GM21723 (cell line): ENCODE data around the gene CLEC18B.
"Not testable (repeated sequence)": the region's sequence is repeated elsewhere in the genome, so short reads cannot be mapped to it uniquely, and the experiment has no call there.

Experiments
- ATAC-seq: cut with Tn5 transposase; IDR thresholded peaks from one replicate; pipeline ENCODE4 v1.9.1; 2021; ENCODE audit warnings: mild to moderate bottlenecking, moderate library complexity; ENCODE audit not compliant: unreplicated experiment

CLEC18B gene

DNA sequence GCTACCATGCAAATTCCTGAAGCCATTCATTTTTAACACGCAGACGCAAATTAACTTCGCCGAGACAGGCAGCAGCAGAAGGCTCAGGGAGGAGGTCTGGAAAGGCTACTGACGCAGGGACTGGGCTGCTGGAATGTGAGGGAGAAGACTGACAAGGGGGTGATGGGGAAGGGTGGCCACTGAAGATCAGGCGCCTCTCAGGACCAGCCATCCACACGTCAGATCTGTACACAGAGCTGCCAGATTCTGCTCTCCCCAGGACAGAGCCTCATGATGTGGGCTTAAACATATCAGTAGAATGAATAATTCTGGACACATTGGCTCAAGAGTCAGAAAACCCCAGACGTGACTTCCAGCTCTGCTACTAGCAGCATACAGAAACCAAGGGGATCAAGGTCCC is 25.6 kb upstream of the CLEC18B start:
- ATAC-seq = no peak

DNA sequence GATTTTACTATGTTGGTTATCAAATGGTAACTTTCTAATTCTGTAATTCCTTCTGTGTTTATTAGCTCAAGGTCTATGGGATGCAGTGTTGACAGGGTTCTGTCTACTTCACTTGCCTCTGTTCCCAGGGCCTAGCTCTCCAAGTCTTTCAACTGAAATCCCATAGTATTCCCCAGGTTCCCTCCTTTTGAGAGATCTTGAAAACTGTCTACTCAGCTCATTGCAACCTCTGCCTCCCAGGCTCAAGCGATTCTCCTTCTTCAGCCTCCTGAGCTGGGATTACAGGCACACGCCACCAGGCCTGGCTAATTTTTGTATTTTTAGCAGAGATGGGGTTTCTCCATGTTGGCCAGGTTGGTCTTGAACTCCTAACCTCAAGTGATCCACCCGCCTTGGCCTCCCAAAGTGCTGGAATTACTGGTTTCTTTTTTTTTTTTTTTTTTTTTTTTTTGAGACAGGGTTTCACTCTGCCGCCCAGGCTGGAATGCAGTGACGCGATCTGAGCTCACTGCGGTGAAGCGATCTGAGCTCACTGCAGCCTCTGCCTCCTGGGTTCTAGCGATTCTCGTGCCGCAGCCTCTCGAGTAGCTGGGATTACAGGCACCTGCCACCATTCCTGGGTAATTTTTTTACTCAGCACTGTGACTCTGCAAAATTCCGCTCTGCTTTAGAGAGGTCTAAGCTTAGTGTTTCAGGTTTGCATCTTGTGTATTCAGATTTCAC is 22.5 kb upstream of the CLEC18B start:
- not testable (repeated sequence) for ATAC-seq

DNA sequence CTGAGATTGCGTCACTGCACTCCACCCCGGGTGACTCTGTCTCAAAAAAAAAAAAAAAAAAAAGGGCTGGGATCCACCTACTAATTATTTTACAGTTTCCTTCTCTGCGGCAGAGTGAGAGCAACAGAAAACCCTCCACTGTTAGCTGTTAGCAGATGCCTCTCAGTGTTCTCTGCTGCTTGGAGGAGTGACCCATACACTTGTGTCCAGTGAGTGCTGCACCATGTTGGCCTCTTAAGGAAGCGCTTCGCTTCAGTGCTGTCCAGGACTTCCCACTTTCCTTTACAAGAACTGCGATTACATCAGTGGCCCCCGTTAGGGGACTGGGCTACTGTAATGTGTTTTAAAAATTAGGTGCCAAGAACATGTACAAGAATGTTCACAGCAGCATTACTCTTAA is 18.4 kb upstream of the CLEC18B start:
- no peak for ATAC-seq

- ATAC-seq = no peak
Observed at GRCh38 chr16:74438492-74438979, 17.3 kb upstream of the CLEC18B start.

DNA sequence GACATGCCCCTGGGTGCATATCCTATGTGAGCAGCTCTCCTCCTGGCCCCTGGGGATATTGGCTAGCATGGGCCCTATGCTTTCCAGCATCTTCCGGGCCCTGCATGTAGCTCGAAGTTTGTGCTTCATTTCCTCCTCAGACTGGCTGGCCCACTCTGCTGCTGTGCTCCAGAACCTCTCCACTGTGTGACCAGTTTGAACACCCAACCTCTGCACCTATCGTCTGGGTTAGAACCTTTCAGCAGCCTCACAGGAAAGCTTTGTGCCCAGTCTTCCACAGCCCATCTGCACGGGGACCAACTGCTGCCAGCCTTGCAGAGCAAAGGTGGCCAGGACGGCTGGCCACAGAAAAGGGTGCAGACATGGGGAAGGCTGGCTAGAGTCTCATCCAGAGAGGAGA is 10.2 kb upstream of the CLEC18B start:
- ATAC-seq = no peak

DNA sequence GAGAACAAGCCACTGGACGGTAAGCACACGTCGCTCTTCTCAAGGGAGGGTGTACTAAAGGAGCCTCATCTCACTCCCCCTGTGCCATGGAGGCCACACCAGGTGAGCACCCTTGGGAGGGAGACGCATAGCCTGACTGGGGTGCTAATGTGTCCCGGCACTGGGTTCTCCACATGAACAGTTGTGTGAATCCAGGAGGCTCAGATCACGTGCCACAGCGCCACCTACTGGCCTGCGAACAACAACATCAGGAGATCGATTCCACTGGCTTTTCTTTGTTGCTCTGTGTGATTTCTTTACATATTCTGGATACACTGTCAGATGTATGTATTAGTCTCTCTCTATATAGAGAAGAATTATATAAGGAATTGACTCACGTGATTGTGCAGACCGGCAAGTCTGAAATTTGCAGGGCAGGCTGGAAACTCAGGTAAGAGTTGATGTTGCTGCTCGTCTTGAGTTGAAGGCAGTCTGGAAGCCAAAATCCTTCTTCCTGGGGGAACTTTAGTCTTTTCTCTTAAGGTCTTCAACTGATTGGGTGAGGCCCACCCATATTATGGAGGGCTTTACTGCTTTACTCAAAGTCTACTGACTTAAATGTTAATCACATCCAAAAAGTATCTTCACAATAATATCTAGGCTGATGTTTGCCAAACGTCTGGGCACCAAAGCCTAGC is 8.9 kb upstream of the CLEC18B start:
- ATAC-seq = not testable (repeated sequence)

DNA sequence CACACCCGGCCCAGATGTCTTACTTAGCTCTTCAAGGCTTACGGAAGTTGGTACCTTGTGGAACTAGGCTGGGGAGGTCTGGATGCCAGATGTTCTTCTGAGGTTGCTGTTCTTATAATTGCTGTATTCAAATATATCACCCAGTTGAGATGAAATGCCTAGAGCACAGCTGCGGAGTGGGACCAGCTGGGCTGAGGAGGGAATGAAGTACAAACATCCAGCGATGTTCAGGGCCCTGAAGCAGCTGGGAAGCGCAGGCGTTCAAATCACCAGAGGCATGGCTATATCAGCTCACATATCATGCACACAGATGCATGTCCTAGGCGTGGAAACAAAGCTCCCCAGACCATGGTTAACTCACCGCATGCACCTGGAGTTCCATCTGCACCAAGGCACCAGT is 7.2 kb upstream of the CLEC18B start:
- ATAC-seq = not testable (repeated sequence)

DNA sequence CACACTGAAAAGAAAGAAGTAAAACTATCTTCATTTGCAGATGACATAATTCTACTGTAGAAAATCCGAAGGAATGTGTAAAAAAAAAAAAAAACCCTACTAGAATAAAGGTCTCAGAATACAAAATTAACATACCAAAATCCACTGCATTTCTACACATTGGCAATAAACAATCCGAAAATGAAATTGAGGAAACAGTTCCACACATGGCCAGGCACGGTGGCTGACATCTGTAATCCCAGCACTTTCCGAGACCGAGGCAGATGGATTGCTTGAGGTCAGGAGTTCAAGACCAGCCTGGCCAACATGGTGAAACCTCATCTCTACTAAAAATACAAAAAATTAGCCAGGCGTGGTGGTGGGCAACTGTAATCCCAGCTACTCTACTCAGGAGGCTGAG is 4.5 kb upstream of the CLEC18B start:
- ATAC-seq = not testable (repeated sequence)

GRCh38 chr16:74423721-74424120 is 2.4 kb upstream of the CLEC18B start:
- ATAC-seq = not testable (repeated sequence)

- not testable (repeated sequence) for ATAC-seq
Observed at GRCh38 chr16:74422086-74422485, 808 bp upstream of the CLEC18B start.

DNA sequence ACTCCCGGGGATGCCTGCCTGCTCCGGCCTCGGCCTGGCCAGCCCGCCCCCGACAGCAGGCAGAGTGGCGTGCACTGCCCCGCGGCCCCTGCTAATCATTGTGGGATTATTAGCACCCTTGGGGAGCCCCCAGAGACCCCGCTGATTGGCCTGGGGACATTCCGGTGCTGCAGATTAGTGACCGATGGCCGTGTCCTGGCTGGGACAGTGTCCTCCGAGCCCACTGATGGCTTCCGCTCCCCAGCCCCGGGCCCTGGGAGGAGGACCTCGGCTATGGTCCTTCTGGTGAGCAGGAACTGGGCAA is 156 bp upstream of the CLEC18B start:
- not testable (repeated sequence) for ATAC-seq

GRCh38 chr16:74419811-74420210 is 1.5 kb downstream of the CLEC18B start:
- not testable (repeated sequence) for ATAC-seq

GRCh38 chr16:74417897-74418296 is 3.4 kb downstream of the CLEC18B start:
- ATAC-seq = not testable (repeated sequence)

GRCh38 chr16:74413920-74414319 is 7.4 kb downstream of the CLEC18B start:
- not testable (repeated sequence) for ATAC-seq

- ATAC-seq = not testable (repeated sequence)
Observed at GRCh38 chr16:74413485-74413884, 7.8 kb downstream of the CLEC18B start.

DNA sequence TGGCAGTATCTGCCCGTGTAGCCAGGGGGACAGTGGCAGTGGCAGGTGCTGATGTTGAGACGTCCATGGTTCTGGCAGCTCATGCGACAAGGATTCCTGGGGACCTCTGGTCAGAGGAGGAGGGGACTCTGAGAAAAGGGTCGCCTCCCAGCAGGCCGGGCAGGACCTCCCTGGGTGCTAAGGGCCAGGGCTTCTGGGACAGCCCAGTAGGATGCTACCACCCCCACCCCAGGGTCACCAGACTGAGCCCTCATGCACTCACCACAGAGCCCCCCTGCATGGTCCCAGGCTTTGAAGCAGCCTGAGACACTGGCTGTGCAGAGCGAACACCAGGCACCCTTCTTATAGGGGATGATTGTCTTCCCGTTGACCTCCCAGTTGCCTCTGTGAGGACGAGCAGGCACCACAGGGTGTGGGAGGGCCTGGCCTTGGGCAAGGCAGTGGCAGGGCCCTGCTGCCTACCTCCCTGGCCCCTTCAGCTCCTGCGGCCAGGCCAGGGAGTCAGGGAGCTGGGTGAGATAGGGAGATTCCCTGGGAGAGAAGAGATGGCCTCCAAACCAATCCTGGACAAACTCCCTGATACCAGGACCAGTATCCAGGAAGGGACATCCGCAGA is 8.4 kb downstream of the CLEC18B start:
- ATAC-seq = not testable (repeated sequence)

DNA sequence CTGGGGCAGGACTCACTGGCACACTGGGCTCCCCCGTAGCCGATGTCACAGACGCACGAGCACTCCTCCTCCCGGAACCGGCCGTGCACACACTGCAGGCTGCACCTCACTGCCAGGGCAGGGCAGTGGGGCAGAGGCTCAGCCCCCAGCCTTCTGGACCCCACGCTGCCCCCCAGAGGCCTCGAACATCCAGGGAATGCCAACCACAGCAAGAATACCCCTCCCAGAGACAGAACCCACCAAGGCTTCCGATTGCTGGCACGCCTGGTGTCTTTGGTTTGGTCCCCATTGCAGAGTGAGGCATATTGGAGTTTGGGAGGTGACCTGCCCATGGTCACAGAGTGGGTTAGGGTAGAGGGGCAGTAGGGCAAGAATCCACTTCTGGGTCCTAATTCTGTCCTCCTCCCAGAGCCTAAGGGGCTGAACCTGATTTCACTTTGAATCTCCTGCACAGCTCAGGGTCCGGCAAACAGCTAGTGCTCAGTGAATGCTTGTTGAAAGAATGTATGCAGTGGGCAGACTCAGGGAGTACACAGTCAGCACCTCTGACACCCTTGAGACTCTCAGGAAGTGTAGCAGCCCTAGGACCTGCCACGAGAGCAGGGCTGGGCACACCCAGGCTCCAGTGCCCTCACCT is 9.0 kb downstream of the CLEC18B start:
- not testable (repeated sequence) for ATAC-seq

DNA sequence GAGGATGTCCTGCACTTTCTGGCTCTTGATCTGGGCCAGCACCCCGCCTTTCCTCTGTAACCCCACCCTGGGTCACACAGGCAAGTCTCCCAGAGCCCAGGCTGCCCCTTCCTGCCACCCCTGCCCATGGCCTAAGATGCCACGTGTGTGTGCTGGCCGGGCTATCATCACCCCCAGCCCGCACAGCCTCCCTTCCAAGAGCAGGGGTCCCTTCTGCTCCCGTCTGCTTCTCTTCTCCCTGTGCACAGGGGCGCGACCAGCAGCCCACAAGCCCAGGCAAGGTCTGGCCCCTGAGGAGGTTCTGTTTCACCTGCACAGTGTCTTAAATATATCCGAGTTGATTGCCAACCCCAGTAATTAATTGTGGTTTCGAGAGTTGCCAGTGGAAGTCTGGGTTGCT is 10.3 kb downstream of the CLEC18B start:
- not testable (repeated sequence) for ATAC-seq

- not testable (repeated sequence) for ATAC-seq
Observed at GRCh38 chr16:74410057-74410957, 11.0 kb downstream of the CLEC18B start.

- ATAC-seq = not testable (repeated sequence)
Observed at GRCh38 chr16:74409185-74409981, 11.9 kb downstream of the CLEC18B start.
